ENCODE results near the gene PTBP3.
"Not testable (repeated sequence)": the region's sequence is repeated elsewhere in the genome, so short reads cannot be mapped to it uniquely, and the experiment has no call there.

PTBP3 gene

DNA sequence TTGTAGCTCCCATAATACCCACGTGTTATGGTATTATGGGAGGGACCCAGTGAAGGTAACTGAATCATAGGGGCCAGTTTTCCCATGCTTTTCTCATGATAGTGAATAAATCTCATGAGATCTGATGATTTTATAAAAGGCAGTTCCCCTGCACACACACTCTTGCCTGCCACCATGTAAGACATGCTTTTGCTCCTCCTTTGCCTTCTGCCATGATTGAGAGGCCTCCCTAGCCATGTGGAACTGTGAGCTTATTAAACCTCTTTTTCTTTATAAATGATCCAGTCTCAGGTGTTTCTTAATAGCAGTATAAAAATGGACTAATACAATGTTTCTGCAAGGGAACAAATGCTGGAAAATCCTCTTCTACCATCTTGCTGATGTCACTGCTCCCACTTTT, 36.4 kb upstream of the PTBP3 start:
- Mint-ChIP-seq H3K36me3 (ENCODE audit: low read depth) (no peaks in the 10 kb centered on the region), H3K27me3 (peaks cover 6% of the 10 kb centered on the region), H3K27ac (no peak overlapping the region), H3K4me1 (ENCODE audit: low read depth) (peaks cover 2% of the 10 kb centered on the region), H3K9me3 (peaks cover 19% of the 10 kb centered on the region), H3K4me3 (no peak overlapping the region)
- no peak for DNase-seq

DNA sequence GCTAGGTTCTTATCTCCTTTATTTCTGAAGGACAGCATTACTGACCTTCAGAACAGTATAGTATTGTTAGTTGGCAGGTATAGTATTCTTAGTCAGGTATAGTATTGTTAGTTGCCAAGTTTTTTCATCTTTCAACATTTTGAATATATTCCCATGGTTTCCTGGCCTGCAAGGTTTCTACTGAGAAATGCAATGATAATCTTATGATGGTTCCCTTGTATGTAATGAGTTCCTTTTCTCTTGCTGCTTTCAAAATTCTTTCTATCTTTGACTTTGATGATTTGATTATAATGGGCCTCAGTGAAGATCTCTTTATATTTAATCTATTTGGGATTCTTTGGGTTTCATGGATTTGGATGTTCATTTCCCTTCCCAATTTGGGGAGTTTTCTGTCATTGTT, 34.0 kb upstream of the PTBP3 start:
- Mint-ChIP-seq H3K36me3 (ENCODE audit: low read depth) (no peaks in the 10 kb centered on the region), H3K27me3 (peaks cover 12% of the 10 kb centered on the region), H3K4me1 (ENCODE audit: low read depth) (peaks cover 2% of the 10 kb centered on the region), H3K27ac (no peak overlapping the region), H3K4me3 (no peak overlapping the region), H3K9me3 (peaks cover 19% of the 10 kb centered on the region)
- no peak for DNase-seq

DNA sequence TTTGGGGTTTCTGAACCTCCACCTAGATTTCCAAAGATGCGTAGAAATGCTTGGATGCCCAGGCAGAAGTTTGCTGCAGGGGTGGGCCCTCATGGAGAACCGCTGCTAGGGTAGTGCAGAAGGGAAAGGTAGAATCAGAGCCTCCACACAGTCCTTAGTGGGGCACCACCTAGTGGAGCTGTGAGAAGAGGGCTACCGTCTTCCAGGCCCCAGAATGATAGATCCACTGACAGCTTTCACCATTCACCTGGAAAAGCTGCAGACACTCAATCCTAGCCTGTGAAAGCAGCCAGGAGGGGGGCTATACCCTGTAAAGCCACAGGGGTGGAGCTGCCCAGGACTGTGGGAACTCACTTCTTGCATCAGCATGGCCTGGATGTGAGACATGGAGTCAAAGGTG, 33.2 kb upstream of the PTBP3 start:
- peaks cover 5% of the 10 kb centered on the region for H3K4me1 Mint-ChIP-seq (ENCODE audit: low read depth)
- H3K27ac Mint-ChIP-seq: no peak overlapping the region
- peaks cover 19% of the 10 kb centered on the region for H3K9me3 Mint-ChIP-seq
- no peak overlapping the region for H3K4me3 Mint-ChIP-seq
- H3K36me3 Mint-ChIP-seq (ENCODE audit: low read depth): no peaks in the 10 kb centered on the region
- peaks cover 12% of the 10 kb centered on the region for H3K27me3 Mint-ChIP-seq
- DNase-seq: no peak

DNA sequence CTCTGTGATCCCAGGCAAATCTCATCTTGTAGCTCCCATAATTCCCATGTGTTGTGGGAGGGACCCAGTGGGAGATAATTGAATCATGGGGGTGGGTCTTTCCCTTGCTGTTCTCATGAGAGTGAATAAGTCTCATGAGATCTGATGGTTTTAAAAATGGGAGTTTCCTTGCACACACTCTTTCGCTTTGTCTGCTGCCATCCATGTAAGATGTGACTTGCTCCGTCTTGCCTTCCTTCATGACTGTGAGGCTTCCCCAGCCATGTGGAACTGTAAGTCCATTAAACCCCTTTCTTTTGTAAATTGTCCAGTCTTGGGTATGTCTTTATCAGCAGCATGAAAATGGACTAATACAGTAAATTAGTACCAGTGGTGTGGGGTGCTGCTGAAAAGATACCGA, 31.8 kb upstream of the PTBP3 start:
- not testable (repeated sequence) for H3K36me3 Mint-ChIP-seq (ENCODE audit: low read depth); H3K4me3 Mint-ChIP-seq; DNase-seq; H3K27ac Mint-ChIP-seq
- H3K27me3 Mint-ChIP-seq: peaks cover 12% of the 10 kb centered on the region
- peaks cover 19% of the 10 kb centered on the region for H3K9me3 Mint-ChIP-seq
- peaks cover 10% of the 10 kb centered on the region for H3K4me1 Mint-ChIP-seq (ENCODE audit: low read depth)

GRCh38 chr9:112364761-112365160, 31.3 kb upstream of the PTBP3 start:
- no peaks in the 10 kb centered on the region for H3K36me3 Mint-ChIP-seq (ENCODE audit: low read depth)
- DNase-seq: no peak

GRCh38 chr9:112361601-112362000, 28.2 kb upstream of the PTBP3 start:
- Mint-ChIP-seq H3K27ac (no peak overlapping the region), H3K4me1 (ENCODE audit: low read depth) (peaks cover 16% of the 10 kb centered on the region), H3K9me3 (peaks cover 5% of the 10 kb centered on the region), H3K27me3 (peaks cover 12% of the 10 kb centered on the region), H3K4me3 (no peak overlapping the region), H3K36me3 (ENCODE audit: low read depth) (no peaks in the 10 kb centered on the region)
- no peak for DNase-seq

More at GRCh38 chr9:112364761-112365160, 31.3 kb upstream of the PTBP3 start:
- Mint-ChIP-seq H3K4me3 (no peak overlapping the region), H3K27ac (no peak overlapping the region), H3K9me3 (peaks cover 16% of the 10 kb centered on the region), H3K4me1 (ENCODE audit: low read depth) (peaks cover 15% of the 10 kb centered on the region), H3K27me3 (peaks cover 12% of the 10 kb centered on the region)

GRCh38 chr9:112360047-112360804, 26.8 kb upstream of the PTBP3 start:
- no peak for DNase-seq
- peaks cover 30% of the 10 kb centered on the region for H3K4me1 Mint-ChIP-seq (ENCODE audit: low read depth)
- no peaks in the 10 kb centered on the region for H3K9me3 Mint-ChIP-seq
- peak overlapping the region; percentile 74 for H3K27ac Mint-ChIP-seq
- peaks cover 10% of the 10 kb centered on the region for H3K27me3 Mint-ChIP-seq
- H3K4me3 Mint-ChIP-seq: no peak overlapping the region
- H3K36me3 Mint-ChIP-seq (ENCODE audit: low read depth): no peaks in the 10 kb centered on the region

- peak overlapping the region; percentile 29 for H3K4me3 Mint-ChIP-seq
- peaks cover 36% of the 10 kb centered on the region for H3K4me1 Mint-ChIP-seq (ENCODE audit: low read depth)
- peak overlapping the region; percentile 84 for H3K27ac Mint-ChIP-seq
- H3K27me3 Mint-ChIP-seq: no peaks in the 10 kb centered on the region
- H3K36me3 Mint-ChIP-seq (ENCODE audit: low read depth): no peaks in the 10 kb centered on the region
- H3K9me3 Mint-ChIP-seq: no peaks in the 10 kb centered on the region
- DNase-seq: no peak
Observed at GRCh38 chr9:112355427-112355897, 22.0 kb upstream of the PTBP3 start.

GRCh38 chr9:112354081-112354743, 20.8 kb upstream of the PTBP3 start:
- no peak for DNase-seq
- H3K36me3 Mint-ChIP-seq (ENCODE audit: low read depth): no peaks in the 10 kb centered on the region
- peaks cover 28% of the 10 kb centered on the region for H3K4me1 Mint-ChIP-seq (ENCODE audit: low read depth)
- H3K27me3 Mint-ChIP-seq: no peaks in the 10 kb centered on the region
- H3K27ac Mint-ChIP-seq: peak overlapping the region; percentile 84
- H3K9me3 Mint-ChIP-seq: no peaks in the 10 kb centered on the region
- H3K4me3 Mint-ChIP-seq: no peak overlapping the region

DNA sequence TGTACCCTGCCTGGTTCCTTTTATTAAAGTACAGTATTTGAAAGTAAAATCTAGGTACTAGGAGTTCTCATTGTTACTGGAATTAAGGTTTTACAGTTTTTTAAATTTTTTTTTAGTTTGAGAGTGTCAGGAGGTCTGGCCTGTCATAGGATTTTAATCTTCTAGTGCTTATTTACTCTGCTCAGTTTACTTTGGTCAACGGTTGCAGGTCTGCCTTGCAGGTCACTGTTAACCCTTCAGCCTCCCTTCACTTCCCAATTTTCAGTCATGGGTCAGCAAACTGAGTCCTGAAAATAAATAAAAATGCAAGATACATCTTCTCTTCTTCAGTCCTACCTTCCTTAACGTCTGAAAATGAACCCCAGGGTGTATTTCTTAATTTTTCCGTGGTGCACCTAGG, 18.8 kb upstream of the PTBP3 start:
- Mint-ChIP-seq H3K36me3 (ENCODE audit: low read depth) (no peaks in the 10 kb centered on the region), H3K9me3 (peaks cover 2% of the 10 kb centered on the region), H3K4me3 (no peak overlapping the region), H3K27ac (no peak overlapping the region), H3K27me3 (peaks cover 2% of the 10 kb centered on the region), H3K4me1 (ENCODE audit: low read depth) (peaks cover 41% of the 10 kb centered on the region)
- DNase-seq: no peak

GRCh38 chr9:112351184-112351583, 17.8 kb upstream of the PTBP3 start:
- peaks cover 36% of the 10 kb centered on the region for H3K4me1 Mint-ChIP-seq (ENCODE audit: low read depth)
- no peak overlapping the region for H3K27ac Mint-ChIP-seq
- H3K9me3 Mint-ChIP-seq: peaks cover 2% of the 10 kb centered on the region
- H3K4me3 Mint-ChIP-seq: no peak overlapping the region
- DNase-seq: no peak
- H3K36me3 Mint-ChIP-seq (ENCODE audit: low read depth): no peaks in the 10 kb centered on the region
- peaks cover 2% of the 10 kb centered on the region for H3K27me3 Mint-ChIP-seq

GRCh38 chr9:112349008-112349333, 15.6 kb upstream of the PTBP3 start:
- Mint-ChIP-seq H3K27ac (peak overlapping the region; percentile 91), H3K4me1 (ENCODE audit: low read depth) (peaks cover 14% of the 10 kb centered on the region), H3K4me3 (peak overlapping the region; percentile 72), H3K36me3 (ENCODE audit: low read depth) (no peaks in the 10 kb centered on the region), H3K9me3 (peaks cover 2% of the 10 kb centered on the region), H3K27me3 (peaks cover 2% of the 10 kb centered on the region)
- no peak for DNase-seq

- Mint-ChIP-seq H3K4me3 (peak overlapping the region; percentile 72), H3K4me1 (ENCODE audit: low read depth) (peaks cover 13% of the 10 kb centered on the region)
- DNase-seq: peak; percentile 85
Observed at GRCh38 chr9:112348257-112349007, 15.0 kb upstream of the PTBP3 start.

DNA sequence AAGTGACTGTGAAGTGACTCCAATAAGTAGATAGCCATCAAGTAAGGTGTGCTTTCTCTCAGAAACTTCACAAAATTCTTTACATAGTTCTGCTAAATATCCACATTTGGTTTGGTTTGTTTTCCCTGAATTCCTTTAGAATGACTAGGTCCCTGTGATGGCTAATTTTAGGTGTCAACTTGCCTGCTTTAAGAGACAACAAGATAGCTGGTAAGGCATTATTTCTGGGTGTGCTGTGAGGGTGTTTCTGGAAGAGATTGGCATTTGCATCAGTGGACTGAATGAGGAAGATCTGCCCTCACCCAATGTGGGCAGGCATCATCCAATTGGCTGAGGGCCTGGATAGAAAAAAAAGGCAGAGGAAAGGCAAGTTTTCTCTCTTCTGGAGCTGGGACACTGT, 8.3 kb upstream of the PTBP3 start:
- no peak for DNase-seq
- H3K4me3 Mint-ChIP-seq: no peak overlapping the region
- H3K27ac Mint-ChIP-seq: no peak overlapping the region
- no peaks in the 10 kb centered on the region for H3K36me3 Mint-ChIP-seq (ENCODE audit: low read depth)
- no peaks in the 10 kb centered on the region for H3K9me3 Mint-ChIP-seq
- H3K4me1 Mint-ChIP-seq (ENCODE audit: low read depth): peaks cover 2% of the 10 kb centered on the region
- H3K27me3 Mint-ChIP-seq: no peaks in the 10 kb centered on the region

More at GRCh38 chr9:112348257-112349007, 15.0 kb upstream of the PTBP3 start:
- peak overlapping the region; percentile 91 for H3K27ac Mint-ChIP-seq
- H3K27me3 Mint-ChIP-seq: peaks cover 2% of the 10 kb centered on the region
- peaks cover 2% of the 10 kb centered on the region for H3K9me3 Mint-ChIP-seq
- H3K36me3 Mint-ChIP-seq (ENCODE audit: low read depth): no peaks in the 10 kb centered on the region

- Mint-ChIP-seq H3K27ac (no peak overlapping the region), H3K4me1 (ENCODE audit: low read depth) (peaks cover 4% of the 10 kb centered on the region), H3K27me3 (no peaks in the 10 kb centered on the region), H3K36me3 (ENCODE audit: low read depth) (no peaks in the 10 kb centered on the region), H3K9me3 (no peaks in the 10 kb centered on the region), H3K4me3 (no peak overlapping the region)
- DNase-seq: no peak
Observed at GRCh38 chr9:112339886-112340285, 6.5 kb upstream of the PTBP3 start.
